Prostate gland (tissue), 2 donors: ENCODE results near the gene CSTF3. TPM values are rescaled to one million over a fixed set of nuclear protein-coding genes. Genes with fewer than 3 reads are reported as not detected.

Experiments
- DNase-seq: peaks from one replicate; pipeline ENCODE4 v3.0.0-alpha.2; 2019; ENCODE audit warnings: low spot score
- H3K27ac ChIP-seq, 2 donors: fragments of 200-600 bp; sonication (generic); 2 replicates each; pipeline ENCODE4 v1.5.1; 2017 to 2019
- H3K27me3 ChIP-seq: fragments of 200-600 bp; sonication (generic); replicated peaks from 2 replicates; pipeline ENCODE4 v1.5.1; 2019; ENCODE audit not compliant: insufficient read depth
- H3K36me3 ChIP-seq, 2 donors: fragments of 200-600 bp; sonication (generic); 1 replicate in 1 of 2; 2 replicates in 1 of 2; pipeline versions ENCODE4 v1.5.1 to v1.8.1; 2017 to 2019
- H3K4me1 ChIP-seq: fragments of 200-600 bp; sonication (generic); replicated peaks from 2 replicates; pipeline ENCODE4 v1.5.1; 2019
- H3K4me3 ChIP-seq, 2 donors: fragments of 200-600 bp; sonication (generic); 2 replicates each; pipeline ENCODE4 v1.5.1; 2017 to 2019
- H3K9me3 ChIP-seq: fragments of 200-600 bp; sonication (generic); 2 replicates; pipeline ENCODE4 v1.5.1; 2017
- POLR2A ChIP-seq: fragments of 450-650 bp; IDR thresholded peaks from one replicate; pipeline ENCODE4 v1.6.1; 2016; ENCODE audit warnings: antibody characterized with exemption, mild to moderate bottlenecking
- POLR2AphosphoS5 ChIP-seq: sonication (generic); formaldehyde crosslinking; IDR thresholded peaks from one replicate; pipeline ENCODE4 v1.6.1; 2017; ENCODE audit warnings: antibody characterized with exemption
- WGBS: methylation state at CpG from one replicate; pipeline ENCODE4 v1.1.5; 2018; 5-methylcytosine and 5-hydroxymethylcytosine counted together
- intact Hi-C: fragments of 100-400 bp; cut with DNase I; formaldehyde crosslinking; loops from one replicate; pipeline ENCODE4 v1.14.2; 2022
- total RNA-seq, 2 donors: library from RNA; depleted of rRNA; stranded (reverse); fragments of >200 nt; gene quantifications; one replicate each; pipeline ENCODE4 v1.1.0, GENCODE V29; 2016
- TF ChIP-seq, protein P1 (sequence below), 4 experiments: fragments of 200-600 bp in 2 of 4; fragments of 450-650 bp in 2 of 4; sonication (generic) in 2 of 4; IDR thresholded peaks; 1 replicate in 3 of 4; 2 replicates in 1 of 4; pipeline ENCODE4 v1.5.1; 2016 to 2019; ENCODE audit warnings: antibody characterized with exemption in 4 of 4, mild to moderate bottlenecking in 2 of 4, moderate library complexity in 2 of 4

Gene CSTF3
- total RNA-seq, 2 donors from 2014 or later = 12.5 to 13.3 TPM

DNA sequence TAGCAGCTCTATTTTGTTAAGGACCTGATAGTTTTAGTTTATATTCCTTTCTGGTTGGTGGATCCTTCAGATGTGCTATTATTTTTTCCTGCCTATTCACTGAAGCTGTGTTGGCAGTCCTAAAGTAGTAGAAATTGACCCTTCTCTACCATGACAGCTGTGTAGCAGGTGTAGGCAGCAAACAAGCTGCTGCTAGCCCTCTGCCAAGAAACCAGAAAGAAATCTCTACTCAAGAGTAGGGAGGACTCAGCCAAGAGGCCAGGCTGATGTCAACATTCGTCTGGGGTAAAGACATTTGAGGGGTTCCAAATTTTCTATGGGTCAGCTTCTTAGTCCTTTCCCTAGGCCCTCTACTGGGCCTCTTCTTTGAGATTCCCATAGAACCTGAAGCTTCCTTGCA is 51.2 kb downstream of the CSTF3 start:
- Histone ChIP-seq H3K4me3 (no peak overlapping the region), H3K36me3 (no peaks in the 10 kb centered on the region), H3K9me3 (no peaks in the 10 kb centered on the region), H3K27ac (no peak overlapping the region), H3K27me3 (no peaks in the 10 kb centered on the region), H3K4me1 (no peaks in the 10 kb centered on the region)
- intact Hi-C loops = no loop called here
- WGBS = 35% methylated on average over 1 of the region's 1 CpG
- DNase-seq = no peak
- TF ChIP-seq, protein P1, sequence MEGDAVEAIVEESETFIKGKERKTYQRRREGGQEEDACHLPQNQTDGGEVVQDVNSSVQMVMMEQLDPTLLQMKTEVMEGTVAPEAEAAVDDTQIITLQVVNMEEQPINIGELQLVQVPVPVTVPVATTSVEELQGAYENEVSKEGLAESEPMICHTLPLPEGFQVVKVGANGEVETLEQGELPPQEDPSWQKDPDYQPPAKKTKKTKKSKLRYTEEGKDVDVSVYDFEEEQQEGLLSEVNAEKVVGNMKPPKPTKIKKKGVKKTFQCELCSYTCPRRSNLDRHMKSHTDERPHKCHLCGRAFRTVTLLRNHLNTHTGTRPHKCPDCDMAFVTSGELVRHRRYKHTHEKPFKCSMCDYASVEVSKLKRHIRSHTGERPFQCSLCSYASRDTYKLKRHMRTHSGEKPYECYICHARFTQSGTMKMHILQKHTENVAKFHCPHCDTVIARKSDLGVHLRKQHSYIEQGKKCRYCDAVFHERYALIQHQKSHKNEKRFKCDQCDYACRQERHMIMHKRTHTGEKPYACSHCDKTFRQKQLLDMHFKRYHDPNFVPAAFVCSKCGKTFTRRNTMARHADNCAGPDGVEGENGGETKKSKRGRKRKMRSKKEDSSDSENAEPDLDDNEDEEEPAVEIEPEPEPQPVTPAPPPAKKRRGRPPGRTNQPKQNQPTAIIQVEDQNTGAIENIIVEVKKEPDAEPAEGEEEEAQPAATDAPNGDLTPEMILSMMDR (IDR thresholded peaks at IDR 0.05) = no peak
- TF ChIP-seq POLR2A (no peak), POLR2AphosphoS5 (no peak)

GRCh38 chr11:33109294-33109895 is 51.9 kb downstream of the CSTF3 start:
- H3K4me1 ChIP-seq = no peaks in the 10 kb centered on the region
- TF ChIP-seq POLR2A (no peak), POLR2AphosphoS5 (no peak)
- TF ChIP-seq, protein P1 (IDR thresholded peaks at IDR 0.05) = no peak

DNA sequence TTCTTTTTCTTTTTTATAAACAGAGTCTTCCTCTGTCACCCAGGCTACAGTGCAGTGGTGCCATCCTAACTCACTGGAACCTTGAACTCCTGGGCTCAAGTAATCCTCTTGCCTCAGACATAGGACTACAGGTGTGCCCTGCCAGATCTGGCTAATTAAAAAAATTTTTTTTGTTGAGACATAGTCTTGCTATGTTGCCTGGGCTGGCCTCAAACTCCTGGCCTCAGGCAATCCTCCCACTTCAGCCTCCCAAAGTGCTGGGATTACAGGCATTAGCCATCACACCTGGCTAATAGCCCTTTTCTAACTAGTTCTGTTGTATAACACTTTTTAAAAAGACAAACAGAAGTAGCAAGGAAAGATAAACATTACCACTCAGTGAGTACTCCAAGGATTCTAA is 57.4 kb downstream of the CSTF3 start:
- no peaks in the 10 kb centered on the region for H3K27me3 ChIP-seq
- no peak for DNase-seq

More at GRCh38 chr11:33109294-33109895, 51.9 kb downstream of the CSTF3 start:
- H3K9me3 ChIP-seq = no peaks in the 10 kb centered on the region
- no peak overlapping the region for H3K4me3 ChIP-seq
- no peak for DNase-seq
- no peaks in the 10 kb centered on the region for H3K27me3 ChIP-seq
- H3K36me3 ChIP-seq = no peaks in the 10 kb centered on the region
- H3K27ac ChIP-seq = no peak overlapping the region
- intact Hi-C loops = no loop called here

GRCh38 chr11:33094157-33094556 is 67.1 kb downstream of the CSTF3 start:
- 30% methylated on average over 1 of the region's 1 CpG for WGBS
- Histone ChIP-seq H3K27me3 (no peaks in the 10 kb centered on the region), H3K4me3 (no peak overlapping the region), H3K27ac (no peak overlapping the region), H3K9me3 (no peaks in the 10 kb centered on the region), H3K4me1 (no peaks in the 10 kb centered on the region), H3K36me3 (peaks cover 0 to 3% of the 10 kb centered on the region in 2 donors)
- intact Hi-C loops = no loop called here
- TF ChIP-seq, protein P1 (IDR thresholded peaks at IDR 0.05) = no peak
- TF ChIP-seq POLR2AphosphoS5 = no peak
- TF ChIP-seq POLR2A = no peak
- no peak for DNase-seq

More for the DNA sequence above, 57.4 kb downstream of the CSTF3 start:
- Histone ChIP-seq H3K27ac (no peak overlapping the region), H3K4me3 (no peak overlapping the region), H3K9me3 (no peaks in the 10 kb centered on the region), H3K4me1 (no peaks in the 10 kb centered on the region), H3K36me3 (no peaks in the 10 kb centered on the region)
- intact Hi-C loops = no loop called here
- TF ChIP-seq, protein P1 (IDR thresholded peaks at IDR 0.05) = no peak
- TF ChIP-seq POLR2A = no peak

- DNase-seq = no peak
- Histone ChIP-seq H3K27me3 (no peaks in the 10 kb centered on the region), H3K36me3 (peaks cover 3% of the 10 kb centered on the region in 2 donors), H3K9me3 (no peaks in the 10 kb centered on the region), H3K4me3 (no peak overlapping the region), H3K27ac (no peak overlapping the region), H3K4me1 (no peaks in the 10 kb centered on the region)
- intact Hi-C loops = no loop called here
- TF ChIP-seq POLR2AphosphoS5 = no peak
- TF ChIP-seq, protein P1 (IDR thresholded peaks at IDR 0.05) = no peak
These were observed 71.5 kb downstream of the CSTF3 start for GRCh38 chr11:33089776-33090175.
